H1 (cell line): ENCODE measurements around the gene OPALIN. TPM values are rescaled to one million over a fixed set of nuclear protein-coding genes. Genes with fewer than 3 reads are reported as not detected.

Experiments used
- ATF2 ChIP-seq: IDR thresholded peaks from 2 replicates; pipeline ENCODE4 v1.6.1; 2012; ENCODE audit warnings: low read length, inconsistent platforms
- BRCA1 ChIP-seq: IDR thresholded peaks from 2 replicates; pipeline ENCODE4 v1.6.1; 2012; ENCODE audit warnings: low read depth, low read length, improper control_type of control experiment
- GABPA ChIP-seq: IDR thresholded peaks from 2 replicates; pipeline ENCODE4 v1.6.1; 2011; ENCODE audit warnings: mild to moderate bottlenecking, low read length, moderate library complexity, borderline replicate concordance; ENCODE audit not compliant: insufficient read depth
- KDM5A ChIP-seq: fragments of 200-600 bp; IDR thresholded peaks from 2 replicates; pipeline ENCODE4 v1.7.1; 2012; ENCODE audit warnings: mild to moderate bottlenecking, low read length, inconsistent platforms, mixed read lengths
- MAFK ChIP-seq: IDR thresholded peaks from 2 replicates; pipeline ENCODE4 v1.6.1; 2012; ENCODE audit warnings: low read depth, mild to moderate bottlenecking, improper control_type of control experiment, low read length
- RAD21 ChIP-seq, 2 experiments: IDR thresholded peaks in 1 of 2; conservative IDR thresholded peaks in 1 of 2; 2 replicates each; pipeline ENCODE4 v1.6.1; 2011; ENCODE audit warnings: low read depth in 2 of 2, low read length in 2 of 2, improper control_type of control experiment in 1 of 2, inconsistent platforms in 1 of 2, mild to moderate bottlenecking in 1 of 2, moderate library complexity in 1 of 2
- SP2 ChIP-seq: IDR thresholded peaks from 2 replicates; pipeline ENCODE4 v1.6.1; 2012; ENCODE audit warnings: mild to moderate bottlenecking, low read length, inconsistent platforms
- SUZ12 ChIP-seq: fragments of 200-600 bp; sonication (generic); IDR thresholded peaks from 2 replicates; pipeline ENCODE4 v1.6.1; 2012; ENCODE audit warnings: mild to moderate bottlenecking, inconsistent platforms, low read length, moderate library complexity, mixed read lengths
- TAF1 ChIP-seq: IDR thresholded peaks from 2 replicates; pipeline ENCODE4 v1.6.1; 2011; ENCODE audit warnings: mild to moderate bottlenecking, low read depth, low read length
- polyA plus RNA-seq, 7 experiments: library from polyadenylated mRNA; depleted of rRNA in 3 of 7; stranded (reverse) in 5 of 7; unstranded in 2 of 7; fragments of >200 nt in 5 of 7; fragments of 200-250 nt in 2 of 7; gene quantifications; 1 replicate in 5 of 7; 2 replicates in 1 of 7; 4 replicates in 1 of 7; pipeline versions ENCODE4 v1.2.1 to v1.2.3, GENCODE V29; 2011 to 2013; ENCODE audit warnings: missing spikeins in 2 of 7, mixed read lengths in 2 of 7
- total RNA-seq: library from RNA; stranded (reverse); fragmentation: NEBNext Ultra II Directional; extraction: Animal tissue kit (Norgen Biotek cat#: 25700); gene quantifications from 2 replicates; pipeline ENCODE4 v1.2.1, GENCODE V29; 2021
- TF ChIP-seq, protein P1 (sequence below): fragments of 300-600 bp; sonication (generic); IDR thresholded peaks from 2 replicates; pipeline ENCODE4 v1.7.1; 2012; ENCODE audit warnings: low read length, moderate library complexity, mild to moderate bottlenecking, inconsistent platforms; ENCODE audit not compliant: insufficient replicate concordance

OPALIN gene
- total and polyA plus RNA-seq, 2 of the 8 experiments (the other 6 are each of a cell fraction or from before 2014, with no cell fraction given), result 0.03 TPM; not detected in 1

GRCh38 chr10:96346295-96346694 lies 12.5 kb downstream of the OPALIN start (continued):
- TF ChIP-seq, protein P1, sequence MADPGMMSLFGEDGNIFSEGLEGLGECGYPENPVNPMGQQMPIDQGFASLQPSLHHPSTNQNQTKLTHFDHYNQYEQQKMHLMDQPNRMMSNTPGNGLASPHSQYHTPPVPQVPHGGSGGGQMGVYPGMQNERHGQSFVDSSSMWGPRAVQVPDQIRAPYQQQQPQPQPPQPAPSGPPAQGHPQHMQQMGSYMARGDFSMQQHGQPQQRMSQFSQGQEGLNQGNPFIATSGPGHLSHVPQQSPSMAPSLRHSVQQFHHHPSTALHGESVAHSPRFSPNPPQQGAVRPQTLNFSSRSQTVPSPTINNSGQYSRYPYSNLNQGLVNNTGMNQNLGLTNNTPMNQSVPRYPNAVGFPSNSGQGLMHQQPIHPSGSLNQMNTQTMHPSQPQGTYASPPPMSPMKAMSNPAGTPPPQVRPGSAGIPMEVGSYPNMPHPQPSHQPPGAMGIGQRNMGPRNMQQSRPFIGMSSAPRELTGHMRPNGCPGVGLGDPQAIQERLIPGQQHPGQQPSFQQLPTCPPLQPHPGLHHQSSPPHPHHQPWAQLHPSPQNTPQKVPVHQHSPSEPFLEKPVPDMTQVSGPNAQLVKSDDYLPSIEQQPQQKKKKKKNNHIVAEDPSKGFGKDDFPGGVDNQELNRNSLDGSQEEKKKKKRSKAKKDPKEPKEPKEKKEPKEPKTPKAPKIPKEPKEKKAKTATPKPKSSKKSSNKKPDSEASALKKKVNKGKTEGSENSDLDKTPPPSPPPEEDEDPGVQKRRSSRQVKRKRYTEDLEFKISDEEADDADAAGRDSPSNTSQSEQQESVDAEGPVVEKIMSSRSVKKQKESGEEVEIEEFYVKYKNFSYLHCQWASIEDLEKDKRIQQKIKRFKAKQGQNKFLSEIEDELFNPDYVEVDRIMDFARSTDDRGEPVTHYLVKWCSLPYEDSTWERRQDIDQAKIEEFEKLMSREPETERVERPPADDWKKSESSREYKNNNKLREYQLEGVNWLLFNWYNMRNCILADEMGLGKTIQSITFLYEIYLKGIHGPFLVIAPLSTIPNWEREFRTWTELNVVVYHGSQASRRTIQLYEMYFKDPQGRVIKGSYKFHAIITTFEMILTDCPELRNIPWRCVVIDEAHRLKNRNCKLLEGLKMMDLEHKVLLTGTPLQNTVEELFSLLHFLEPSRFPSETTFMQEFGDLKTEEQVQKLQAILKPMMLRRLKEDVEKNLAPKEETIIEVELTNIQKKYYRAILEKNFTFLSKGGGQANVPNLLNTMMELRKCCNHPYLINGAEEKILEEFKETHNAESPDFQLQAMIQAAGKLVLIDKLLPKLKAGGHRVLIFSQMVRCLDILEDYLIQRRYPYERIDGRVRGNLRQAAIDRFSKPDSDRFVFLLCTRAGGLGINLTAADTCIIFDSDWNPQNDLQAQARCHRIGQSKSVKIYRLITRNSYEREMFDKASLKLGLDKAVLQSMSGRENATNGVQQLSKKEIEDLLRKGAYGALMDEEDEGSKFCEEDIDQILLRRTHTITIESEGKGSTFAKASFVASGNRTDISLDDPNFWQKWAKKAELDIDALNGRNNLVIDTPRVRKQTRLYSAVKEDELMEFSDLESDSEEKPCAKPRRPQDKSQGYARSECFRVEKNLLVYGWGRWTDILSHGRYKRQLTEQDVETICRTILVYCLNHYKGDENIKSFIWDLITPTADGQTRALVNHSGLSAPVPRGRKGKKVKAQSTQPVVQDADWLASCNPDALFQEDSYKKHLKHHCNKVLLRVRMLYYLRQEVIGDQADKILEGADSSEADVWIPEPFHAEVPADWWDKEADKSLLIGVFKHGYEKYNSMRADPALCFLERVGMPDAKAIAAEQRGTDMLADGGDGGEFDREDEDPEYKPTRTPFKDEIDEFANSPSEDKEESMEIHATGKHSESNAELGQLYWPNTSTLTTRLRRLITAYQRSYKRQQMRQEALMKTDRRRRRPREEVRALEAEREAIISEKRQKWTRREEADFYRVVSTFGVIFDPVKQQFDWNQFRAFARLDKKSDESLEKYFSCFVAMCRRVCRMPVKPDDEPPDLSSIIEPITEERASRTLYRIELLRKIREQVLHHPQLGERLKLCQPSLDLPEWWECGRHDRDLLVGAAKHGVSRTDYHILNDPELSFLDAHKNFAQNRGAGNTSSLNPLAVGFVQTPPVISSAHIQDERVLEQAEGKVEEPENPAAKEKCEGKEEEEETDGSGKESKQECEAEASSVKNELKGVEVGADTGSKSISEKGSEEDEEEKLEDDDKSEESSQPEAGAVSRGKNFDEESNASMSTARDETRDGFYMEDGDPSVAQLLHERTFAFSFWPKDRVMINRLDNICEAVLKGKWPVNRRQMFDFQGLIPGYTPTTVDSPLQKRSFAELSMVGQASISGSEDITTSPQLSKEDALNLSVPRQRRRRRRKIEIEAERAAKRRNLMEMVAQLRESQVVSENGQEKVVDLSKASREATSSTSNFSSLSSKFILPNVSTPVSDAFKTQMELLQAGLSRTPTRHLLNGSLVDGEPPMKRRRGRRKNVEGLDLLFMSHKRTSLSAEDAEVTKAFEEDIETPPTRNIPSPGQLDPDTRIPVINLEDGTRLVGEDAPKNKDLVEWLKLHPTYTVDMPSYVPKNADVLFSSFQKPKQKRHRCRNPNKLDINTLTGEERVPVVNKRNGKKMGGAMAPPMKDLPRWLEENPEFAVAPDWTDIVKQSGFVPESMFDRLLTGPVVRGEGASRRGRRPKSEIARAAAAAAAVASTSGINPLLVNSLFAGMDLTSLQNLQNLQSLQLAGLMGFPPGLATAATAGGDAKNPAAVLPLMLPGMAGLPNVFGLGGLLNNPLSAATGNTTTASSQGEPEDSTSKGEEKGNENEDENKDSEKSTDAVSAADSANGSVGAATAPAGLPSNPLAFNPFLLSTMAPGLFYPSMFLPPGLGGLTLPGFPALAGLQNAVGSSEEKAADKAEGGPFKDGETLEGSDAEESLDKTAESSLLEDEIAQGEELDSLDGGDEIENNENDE, result no peak
- no peak for TF ChIP-seq ATF2
- no peak for TF ChIP-seq SP2
- no peak for TF ChIP-seq MAFK
- no peak for TF ChIP-seq RAD21 (IDR thresholded peaks at IDR 0.05 in 1 of 2, conservative IDR thresholded peaks at IDR 0.05 in 1 of 2; ENCODE audit: low read depth in 2 of 2, low read length in 2 of 2)
- no peak for TF ChIP-seq BRCA1
- no peak for TF ChIP-seq TAF1
- no peak for TF ChIP-seq KDM5A
- TF ChIP-seq SUZ12, result no peak
- no peak for TF ChIP-seq GABPA
